ENCODE measurements around the gene RASSF4. TPM values are rescaled to one million over a fixed set of nuclear protein-coding genes. Genes with fewer than 3 reads are reported as not detected.

The RASSF4 gene
- polyA plus RNA-seq, 4 donors: 16.1 to 136 (median 51.8) TPM

DNA sequence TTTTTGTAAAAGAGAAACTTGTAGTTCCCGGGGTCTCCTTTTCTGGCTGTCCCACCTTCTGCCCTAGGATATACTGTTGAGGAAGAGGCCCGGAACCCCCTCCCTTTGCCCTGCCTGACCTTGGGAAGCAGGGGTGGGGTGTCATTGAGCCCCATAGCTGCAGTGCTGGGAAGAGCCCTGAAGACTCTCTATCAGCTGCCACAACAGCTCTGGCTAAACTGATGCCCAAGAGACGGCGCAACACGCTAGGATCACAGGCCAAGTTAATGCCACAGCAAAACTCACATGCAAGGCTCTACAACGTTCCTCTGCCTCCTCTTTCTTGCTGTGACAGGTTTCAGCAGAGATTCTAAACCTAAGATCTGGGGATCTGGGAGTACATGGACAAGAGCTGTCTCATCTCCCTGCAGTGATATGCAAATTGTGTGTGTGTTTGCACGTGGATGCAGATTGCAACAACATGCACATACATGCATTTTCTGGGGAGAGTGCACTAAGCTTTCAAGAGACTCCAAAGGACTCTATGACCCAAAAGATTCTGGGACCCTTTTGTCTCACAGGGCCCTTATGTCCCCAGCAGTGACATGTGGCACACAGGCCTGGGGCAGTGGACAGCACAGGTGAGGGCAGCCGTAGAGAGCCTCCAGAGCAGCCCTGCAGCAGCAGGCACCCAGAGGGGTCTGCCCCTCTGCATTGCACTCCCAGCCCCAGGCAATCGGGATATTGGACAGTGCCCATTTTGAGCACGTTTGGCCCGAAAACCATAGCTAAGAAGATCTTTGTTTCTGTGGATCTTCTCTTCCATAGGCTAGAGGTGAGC lies 2.5 kb downstream of the RASSF4 start:
- Histone ChIP-seq H3K27ac (ENCODE audit: low read depth in 1 of 3, low read length in 2 of 3) (no peak overlapping the region), H3K4me1 (ENCODE audit: control insufficient read depth in 3 of 3, insufficient read depth in 2 of 3, low read depth in 1 of 3, low read length in 2 of 3) (peaks cover 11 to 80% (median 16%) of the 10 kb centered on the region in 3 donors)

DNA sequence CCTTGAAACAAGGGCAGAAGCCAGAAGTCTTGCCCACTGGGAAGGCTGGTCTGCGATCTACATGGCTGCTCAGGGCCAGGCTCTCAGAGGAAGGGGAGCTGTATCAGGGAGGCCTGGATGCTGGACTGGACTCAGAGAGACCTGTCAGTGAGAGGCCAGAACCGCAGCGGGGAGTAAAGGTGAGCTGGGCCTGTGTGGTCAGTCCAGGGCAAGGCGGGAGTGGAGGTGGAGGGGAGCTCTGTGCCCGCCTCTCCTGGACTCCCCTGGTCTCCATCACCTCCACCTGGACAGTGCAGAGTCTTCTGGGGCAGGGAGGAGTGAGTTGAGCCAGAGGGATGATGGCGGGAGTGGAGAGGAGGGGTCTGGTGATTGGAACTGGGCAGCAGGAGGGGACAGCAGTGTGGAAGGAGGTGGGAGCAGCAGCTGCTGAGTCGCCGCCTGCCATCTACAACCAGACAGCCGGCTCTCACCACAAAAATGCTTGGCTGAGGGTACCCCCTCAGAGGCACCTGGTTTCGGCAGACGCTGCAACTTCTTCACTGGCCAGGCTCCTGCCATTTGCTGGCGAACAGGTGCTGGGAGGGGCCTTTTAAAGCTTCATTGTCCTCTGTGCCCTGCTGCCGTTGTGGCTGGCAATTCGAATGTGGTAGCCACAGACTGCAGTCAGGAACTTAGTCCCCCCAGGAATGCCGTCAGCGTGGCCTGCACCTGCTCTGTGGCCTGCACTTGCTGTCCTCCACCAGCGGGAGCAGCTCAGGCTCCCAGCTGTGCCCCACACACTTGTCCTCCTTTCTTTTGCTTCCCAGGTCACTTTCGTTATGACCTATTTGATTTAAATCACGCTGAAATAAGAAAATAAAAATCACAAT lies 3.5 kb downstream of the RASSF4 start:
- Histone ChIP-seq H3K4me1 (ENCODE audit: control insufficient read depth in 3 of 3, insufficient read depth in 2 of 3, low read depth in 1 of 3, low read length in 2 of 3) (peaks cover 11 to 77% (median 14%) of the 10 kb centered on the region in 3 donors), H3K4me3 (ENCODE audit: low read depth in 1 of 3, low read length in 3 of 3) (no peak overlapping the region), H3K9me3 (ENCODE audit: control insufficient read depth in 2 of 2, insufficient read depth in 1 of 2, low read depth in 1 of 2, low read length in 1 of 2) (no peaks in the 10 kb centered on the region), H3K27me3 (ENCODE audit: control insufficient read depth in 3 of 3, insufficient read depth in 3 of 3, low read length in 3 of 3) (no peaks in the 10 kb centered on the region), H3K27ac (ENCODE audit: low read depth in 1 of 3, low read length in 2 of 3) (peak overlapping the region; percentile 42 to 83 (median 45)), H3K36me3 (ENCODE audit: control insufficient read depth in 3 of 3, insufficient read depth in 2 of 3, low read depth in 1 of 3, low read length in 3 of 3) (peaks cover 0 to 6% (median 0%) of the 10 kb centered on the region in 3 donors)
- 33 to 69% (median 55%) methylated on average over 16 to 19 of the region's 19 CpGs for WGBS, 3 donors
- DNase-seq: peak; percentile 25 to 62
- FAIRE-seq: no peak

More for the DNA sequence above, 2.5 kb downstream of the RASSF4 start:
- no peak for FAIRE-seq
- Histone ChIP-seq H3K27me3 (ENCODE audit: control insufficient read depth in 3 of 3, insufficient read depth in 3 of 3, low read length in 3 of 3) (no peaks in the 10 kb centered on the region), H3K4me3 (ENCODE audit: low read depth in 1 of 3, low read length in 3 of 3) (no peak overlapping the region), H3K9me3 (ENCODE audit: control insufficient read depth in 2 of 2, insufficient read depth in 1 of 2, low read depth in 1 of 2, low read length in 1 of 2) (no peaks in the 10 kb centered on the region), H3K36me3 (ENCODE audit: control insufficient read depth in 3 of 3, insufficient read depth in 2 of 3, low read depth in 1 of 3, low read length in 3 of 3) (peaks cover 0 to 4% (median 0%) of the 10 kb centered on the region in 3 donors)
- WGBS, 3 donors: 55 to 79% (median 63%) methylated on average over 11 of the region's 11 CpGs
- DNase-seq: no peak

GRCh38 chr10:44963772-44964633 lies 4.4 kb downstream of the RASSF4 start:
- no peak for FAIRE-seq
- Histone ChIP-seq H3K27me3 (ENCODE audit: control insufficient read depth in 3 of 3, insufficient read depth in 3 of 3, low read length in 3 of 3) (no peaks in the 10 kb centered on the region), H3K36me3 (ENCODE audit: control insufficient read depth in 3 of 3, insufficient read depth in 2 of 3, low read depth in 1 of 3, low read length in 3 of 3) (peaks cover 0 to 6% (median 0%) of the 10 kb centered on the region in 3 donors), H3K4me1 (ENCODE audit: control insufficient read depth in 3 of 3, insufficient read depth in 2 of 3, low read depth in 1 of 3, low read length in 2 of 3) (peaks cover 6 to 71% (median 14%) of the 10 kb centered on the region in 3 donors), H3K9me3 (ENCODE audit: control insufficient read depth in 2 of 2, insufficient read depth in 1 of 2, low read depth in 1 of 2, low read length in 1 of 2) (no peaks in the 10 kb centered on the region), H3K27ac (ENCODE audit: low read depth in 1 of 3, low read length in 2 of 3) (peak overlapping the region; percentile 42 to 83 (median 45)), H3K4me3 (ENCODE audit: low read depth in 1 of 3, low read length in 3 of 3) (no peak overlapping the region)
- DNase-seq: peak; percentile 63
- WGBS, 3 donors: 16 to 50% (median 29%) methylated on average over 15 of the region's 15 CpGs

GRCh38 chr10:44965104-44965503 lies 5.5 kb downstream of the RASSF4 start:
- Histone ChIP-seq H3K9me3 (ENCODE audit: control insufficient read depth in 2 of 2, insufficient read depth in 1 of 2, low read depth in 1 of 2, low read length in 1 of 2) (no peaks in the 10 kb centered on the region), H3K36me3 (ENCODE audit: control insufficient read depth in 3 of 3, insufficient read depth in 2 of 3, low read depth in 1 of 3, low read length in 3 of 3) (peaks cover 0 to 12% (median 0%) of the 10 kb centered on the region in 3 donors), H3K27ac (ENCODE audit: low read depth in 1 of 3, low read length in 2 of 3) (no peak overlapping the region), H3K4me3 (ENCODE audit: low read depth in 1 of 3, low read length in 3 of 3) (no peak overlapping the region), H3K4me1 (ENCODE audit: control insufficient read depth in 3 of 3, insufficient read depth in 2 of 3, low read depth in 1 of 3, low read length in 2 of 3) (peaks cover 4 to 67% (median 14%) of the 10 kb centered on the region in 3 donors), H3K27me3 (ENCODE audit: control insufficient read depth in 3 of 3, insufficient read depth in 3 of 3, low read length in 3 of 3) (no peaks in the 10 kb centered on the region)
- WGBS, 3 donors: 88 to 100% (median 98%) methylated on average over 1 of the region's 1 CpG
- FAIRE-seq (no peak), DNase-seq (no peak)

- peaks cover 0 to 18% (median 0%) of the 10 kb centered on the region in 3 donors for H3K36me3 ChIP-seq (ENCODE audit: control insufficient read depth in 3 of 3, insufficient read depth in 2 of 3, low read depth in 1 of 3, low read length in 3 of 3)
- no peak for DNase-seq
- no peak for FAIRE-seq
- H3K4me1 ChIP-seq (ENCODE audit: control insufficient read depth in 3 of 3, insufficient read depth in 2 of 3, low read depth in 1 of 3, low read length in 2 of 3): peaks cover 2 to 61% (median 14%) of the 10 kb centered on the region in 3 donors
- H3K9me3 ChIP-seq (ENCODE audit: control insufficient read depth in 2 of 2, insufficient read depth in 1 of 2, low read depth in 1 of 2, low read length in 1 of 2): no peaks in the 10 kb centered on the region
- peak overlapping the region in 1 of 3 donors; percentile 24 for H3K27ac ChIP-seq (ENCODE audit: low read depth in 1 of 3, low read length in 2 of 3)
- 77 to 81% (median 79%) methylated on average over 5 to 6 of the region's 6 CpGs for WGBS, 3 donors
- H3K4me3 ChIP-seq (ENCODE audit: low read depth in 1 of 3, low read length in 3 of 3): no peak overlapping the region
- H3K27me3 ChIP-seq (ENCODE audit: control insufficient read depth in 3 of 3, insufficient read depth in 3 of 3, low read length in 3 of 3): no peaks in the 10 kb centered on the region
These were observed 6.1 kb downstream of the RASSF4 start for GRCh38 chr10:44965651-44966097.

GRCh38 chr10:44966129-44966815 lies 6.7 kb downstream of the RASSF4 start:
- FAIRE-seq (no peak), DNase-seq (peak; percentile 72 to 78)
- H3K27ac ChIP-seq (ENCODE audit: low read depth in 1 of 3, low read length in 2 of 3): peak overlapping the region in 2 of 3 donors; percentile 15 to 24
- peaks cover 0 to 24% (median 2%) of the 10 kb centered on the region in 3 donors for H3K36me3 ChIP-seq (ENCODE audit: control insufficient read depth in 3 of 3, insufficient read depth in 2 of 3, low read depth in 1 of 3, low read length in 3 of 3)
- H3K4me1 ChIP-seq (ENCODE audit: control insufficient read depth in 3 of 3, insufficient read depth in 2 of 3, low read depth in 1 of 3, low read length in 2 of 3): peaks cover 2 to 56% (median 14%) of the 10 kb centered on the region in 3 donors
- H3K27me3 ChIP-seq (ENCODE audit: control insufficient read depth in 3 of 3, insufficient read depth in 3 of 3, low read length in 3 of 3): no peaks in the 10 kb centered on the region
- H3K4me3 ChIP-seq (ENCODE audit: low read depth in 1 of 3, low read length in 3 of 3): no peak overlapping the region
- WGBS, 3 donors: 59 to 61% (median 59%) methylated on average over 8 of the region's 8 CpGs
- H3K9me3 ChIP-seq (ENCODE audit: control insufficient read depth in 2 of 2, insufficient read depth in 1 of 2, low read depth in 1 of 2, low read length in 1 of 2): no peaks in the 10 kb centered on the region

- Histone ChIP-seq H3K36me3 (ENCODE audit: control insufficient read depth in 3 of 3, insufficient read depth in 2 of 3, low read depth in 1 of 3, low read length in 3 of 3) (peaks cover 0 to 31% (median 5%) of the 10 kb centered on the region in 3 donors), H3K27ac (ENCODE audit: low read depth in 1 of 3, low read length in 2 of 3) (no peak overlapping the region), H3K4me1 (ENCODE audit: control insufficient read depth in 3 of 3, insufficient read depth in 2 of 3, low read depth in 1 of 3, low read length in 2 of 3) (peaks cover 2 to 49% (median 14%) of the 10 kb centered on the region in 3 donors), H3K27me3 (ENCODE audit: control insufficient read depth in 3 of 3, insufficient read depth in 3 of 3, low read length in 3 of 3) (no peaks in the 10 kb centered on the region), H3K4me3 (ENCODE audit: low read depth in 1 of 3, low read length in 3 of 3) (no peak overlapping the region), H3K9me3 (ENCODE audit: control insufficient read depth in 2 of 2, insufficient read depth in 1 of 2, low read depth in 1 of 2, low read length in 1 of 2) (no peaks in the 10 kb centered on the region)
- FAIRE-seq: no peak
- no peak for DNase-seq
- WGBS, 3 donors: 85 to 93% (median 92%) methylated on average over 8 of the region's 8 CpGs
These were observed 7.4 kb downstream of the RASSF4 start for GRCh38 chr10:44966816-44967509.

Measured in small intestine (tissue), 7 donors.